ENCODE data around the gene OMG. TPM values are rescaled to one million over a fixed set of nuclear protein-coding genes. Genes with fewer than 3 reads are reported as not detected.

OMG gene
- total RNA-seq (2014; rRNA removed; shearing (Covaris generic)) = not detected in 2 replicates

GRCh38 chr17:31297090-31297489, at the start of gene OMG:
OMG (minus strand) TSS chr17:31297239; CDS start chr17:31296331, 908 bp downstream.

DNA sequence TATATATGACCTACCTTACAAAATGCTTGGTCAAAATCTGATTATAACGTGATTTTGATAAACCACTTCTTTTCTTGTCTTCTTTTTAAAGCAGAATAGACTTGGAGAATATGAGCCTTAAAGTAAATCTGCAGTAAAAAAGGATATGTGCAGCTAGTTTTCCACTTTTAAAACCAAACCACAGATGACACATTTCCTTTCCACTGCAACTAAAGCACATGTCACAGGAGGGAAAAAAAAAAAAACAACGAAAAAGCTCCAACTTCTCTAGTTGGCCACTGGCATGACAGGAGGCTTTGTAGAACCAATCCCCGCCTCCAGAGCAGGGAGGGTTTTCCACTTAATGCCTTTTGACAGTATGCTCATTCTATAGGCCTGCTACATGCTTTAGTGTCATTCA, 24.4 kb upstream of the OMG start, which contains the start of gene EVI2A:
Gene EVI2A, minus strand, starts transcription at position 142 of the 400 bp plus-strand sequence. CDS start 2,609 bp downstream, outside the sequence.

DNA sequence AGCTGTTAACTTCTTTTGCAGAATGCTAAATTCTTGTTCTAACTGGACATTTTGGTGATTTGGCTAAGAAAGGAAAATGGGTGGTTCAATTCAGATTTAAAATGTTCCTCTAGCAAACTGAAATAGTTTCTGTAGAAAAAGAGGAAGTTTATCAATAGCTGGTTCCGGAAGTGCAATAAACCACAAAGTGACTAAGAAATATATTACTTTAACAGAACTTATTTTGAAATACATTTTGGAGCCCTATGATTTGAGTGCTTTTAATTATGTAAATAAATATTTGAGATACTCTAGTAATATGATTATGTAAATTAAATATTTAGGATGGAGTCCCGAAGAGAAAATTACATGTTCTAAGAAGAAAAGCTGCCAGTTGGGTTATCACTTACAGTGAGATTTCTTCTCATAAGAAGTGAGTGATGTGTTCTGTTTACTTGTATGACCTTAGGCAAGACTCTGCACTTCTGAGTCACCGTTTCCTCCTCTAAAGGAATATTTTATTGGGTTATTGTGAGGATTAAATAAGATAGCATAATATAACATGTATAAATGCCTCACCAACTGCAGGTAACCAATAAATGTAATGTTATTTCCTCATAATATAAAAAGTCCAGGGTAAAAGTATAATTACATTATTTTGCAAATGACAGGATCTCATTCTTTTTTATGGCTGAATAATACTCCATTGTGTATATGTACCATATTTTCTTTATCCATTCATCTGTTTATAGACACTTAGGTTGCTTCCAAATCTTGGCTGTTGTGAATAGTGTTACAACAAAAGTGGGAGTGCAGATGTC, 17.1 kb upstream of the OMG start, which contains the start of gene EVI2B:
Gene EVI2B, minus strand, starts transcription at position 73 of the 800 bp plus-strand sequence. CDS start 8,445 bp downstream, outside the sequence.

Other genes starting within 250 kb of the OMG start
- 20.8 and 24.8 TPM in 2 replicates for gene NF1, start 202.3 kb downstream of the OMG start, total RNA-seq (2014; rRNA removed; shearing (Covaris generic))
- 0.08 and 0.60 TPM in 2 replicates for gene EVI2B, start 16.8 kb upstream of the OMG start, total RNA-seq (2014; rRNA removed; shearing (Covaris generic))
- 2.1 TPM in 2 replicates for gene EVI2A, start 24.4 kb upstream of the OMG start, total RNA-seq (2014; rRNA removed; shearing (Covaris generic))
- gene RAB11FIP4, start 94.4 kb upstream of the OMG start, total RNA-seq (2014; rRNA removed; shearing (Covaris generic)) = 1.2 and 1.4 TPM in 2 replicates